Glutamatergic neuron (in vitro differentiated cells): ENCODE results near the gene TAF3. TPM values are rescaled to one million over a fixed set of nuclear protein-coding genes. Genes with fewer than 3 reads are reported as not detected.

Experiments
- DNase-seq: peaks from one replicate; pipeline ENCODE4 v3.0.0; 2022
- H3K27ac Mint-ChIP-seq: one replicate; pipeline ENCODE4 v1.8.0; 2020; ENCODE audit warnings: mild to moderate bottlenecking, mixed read lengths, inconsistent platforms; ENCODE audit not compliant: unreplicated experiment
- H3K27me3 Mint-ChIP-seq: one replicate; pipeline ENCODE4 v1.8.0; 2020; ENCODE audit warnings: mild to moderate bottlenecking, moderate library complexity, mixed read lengths, inconsistent platforms; ENCODE audit not compliant: unreplicated experiment
- H3K36me3 Mint-ChIP-seq: one replicate; pipeline ENCODE4 v1.8.0; 2020; ENCODE audit warnings: mild to moderate bottlenecking, mixed read lengths, inconsistent platforms; ENCODE audit not compliant: unreplicated experiment
- H3K4me1 Mint-ChIP-seq: one replicate; pipeline ENCODE4 v1.8.0; 2020; ENCODE audit warnings: mild to moderate bottlenecking, low read depth, mixed read lengths, inconsistent platforms; ENCODE audit not compliant: unreplicated experiment
- H3K4me3 Mint-ChIP-seq: one replicate; pipeline ENCODE4 v1.8.0; 2020; ENCODE audit warnings: mild to moderate bottlenecking, mixed read lengths, inconsistent platforms; ENCODE audit not compliant: unreplicated experiment
- H3K9me3 Mint-ChIP-seq: one replicate; pipeline ENCODE4 v1.8.0; 2020; ENCODE audit warnings: mild to moderate bottlenecking, moderate library complexity, mixed read lengths, inconsistent platforms; ENCODE audit not compliant: unreplicated experiment
- CTCF ChIP-seq: fragments of 200-600 bp; sonication (generic); IDR thresholded peaks from one replicate; pipeline ENCODE4 v1.5.0; 2021; ENCODE audit not compliant: partially characterized antibody, unreplicated experiment
- total RNA-seq: library from RNA; stranded (reverse); fragmentation: NEBNext Ultra II Directional; extraction: Animal tissue kit (Norgen Biotek cat#: 25700); gene quantifications from one replicate; pipeline ENCODE4 v1.2.1, GENCODE V29; 2021; ENCODE audit not compliant: unreplicated experiment

TAF3 gene
- total RNA-seq, 1 donor from 2014 or later = 10.2 TPM

GRCh38 chr10:7786430-7786829, 31.9 kb upstream of the TAF3 start:
- H3K4me1 Mint-ChIP-seq = peaks cover 6% of the 10 kb centered on the region
- peaks cover 2% of the 10 kb centered on the region for H3K9me3 Mint-ChIP-seq
- no peaks in the 10 kb centered on the region for H3K36me3 Mint-ChIP-seq
- no peak for TF ChIP-seq CTCF
- no peak overlapping the region for H3K27ac Mint-ChIP-seq
- no peak for DNase-seq
- no peak overlapping the region for H3K4me3 Mint-ChIP-seq
- peaks cover 5% of the 10 kb centered on the region for H3K27me3 Mint-ChIP-seq

GRCh38 chr10:7787150-7787856, 31.0 kb upstream of the TAF3 start:
- Mint-ChIP-seq H3K4me1 (peaks cover 6% of the 10 kb centered on the region), H3K36me3 (no peaks in the 10 kb centered on the region), H3K27me3 (peaks cover 5% of the 10 kb centered on the region), H3K27ac (no peak overlapping the region), H3K9me3 (peaks cover 2% of the 10 kb centered on the region), H3K4me3 (no peak overlapping the region)
- DNase-seq = no peak
- TF ChIP-seq CTCF = no peak

- H3K4me1 Mint-ChIP-seq = peaks cover 7% of the 10 kb centered on the region
- peaks cover 2% of the 10 kb centered on the region for H3K9me3 Mint-ChIP-seq
- no peak for TF ChIP-seq CTCF
- H3K4me3 Mint-ChIP-seq = no peak within 1 kb of the TSS
- no peaks in the 10 kb centered on the region for H3K36me3 Mint-ChIP-seq
- peak; percentile 98 for DNase-seq
- peaks cover 5% of the 10 kb centered on the region for H3K27me3 Mint-ChIP-seq
- peak within 1 kb of the TSS; percentile 84 for H3K27ac Mint-ChIP-seq
These were observed 30.3 kb upstream of the TAF3 start, which contains the start of the genes ATP5F1C and KIN for GRCh38 chr10:7787857-7788638. ATP5F1C (plus strand) TSS chr10:7788177; CDS start chr10:7788208, 31 bp downstream. KIN (minus strand) TSS chr10:7787993; CDS start chr10:7787933, 60 bp downstream.

- H3K4me1 Mint-ChIP-seq = peaks cover 7% of the 10 kb centered on the region
- H3K36me3 Mint-ChIP-seq = no peaks in the 10 kb centered on the region
- no peak overlapping the region for H3K4me3 Mint-ChIP-seq
- peaks cover 5% of the 10 kb centered on the region for H3K27me3 Mint-ChIP-seq
- peaks cover 2% of the 10 kb centered on the region for H3K9me3 Mint-ChIP-seq
- H3K27ac Mint-ChIP-seq = peak overlapping the region; percentile 84
- TF ChIP-seq CTCF = no peak
- DNase-seq = no peak
These were observed 29.5 kb upstream of the TAF3 start for GRCh38 chr10:7788639-7789286.

- no peak for TF ChIP-seq CTCF
- H3K27ac Mint-ChIP-seq = no peak overlapping the region
- H3K36me3 Mint-ChIP-seq = no peaks in the 10 kb centered on the region
- H3K4me1 Mint-ChIP-seq = peaks cover 7% of the 10 kb centered on the region
- H3K9me3 Mint-ChIP-seq = peaks cover 2% of the 10 kb centered on the region
- no peak for DNase-seq
- H3K4me3 Mint-ChIP-seq = no peak overlapping the region
- H3K27me3 Mint-ChIP-seq = peaks cover 5% of the 10 kb centered on the region
These were observed 28.9 kb upstream of the TAF3 start for GRCh38 chr10:7789390-7789789.
